PC-3 (cell line): ENCODE measurements around the gene ERMAP. TPM values are rescaled to one million over a fixed set of nuclear protein-coding genes. Genes with fewer than 3 reads are reported as not detected.

Source experiments
- ATAC-seq: fragments of 200-7000 bp; cut with Tn5 transposase; 2 replicates; pipeline ENCODE4 v1.9.1; 2020; ENCODE audit warnings: mild to moderate bottlenecking, moderate library complexity
- BruUV-seq: library from RNA; stranded (reverse); fragments of 400-500 nt; replicated peaks from 2 replicates; lab custom pipeline; 2021; lab: Mats Ljungman, UMichigan
- CTCF ChIA-PET: fragments of 300-600 bp; sonication (Branson Sonifier 250); formaldehyde crosslinking; loops from one replicate; lab custom pipeline; 2022; ENCODE audit warnings: antibody characterized with exemption; lab: Charles Lee
- POLR2A ChIA-PET: fragments of 300-600 bp; sonication (Branson Sonifier 250); formaldehyde crosslinking; loops from one replicate; lab custom pipeline; 2022; ENCODE audit warnings: antibody characterized with exemption; ENCODE audit not compliant: unreplicated experiment; lab: Charles Lee
- DNase-seq: peaks from one replicate; pipeline ENCODE4 v3.0.0-alpha.2; 2015
- H2AFZ ChIP-seq: fragments of 300-600 bp; sonication (generic); 2 replicates; pipeline ENCODE4 v1.6.0; 2016; ENCODE audit warnings: antibody characterized with exemption, low read length
- H3F3A ChIP-seq: fragments of 300-600 bp; sonication (generic); one replicate; pipeline ENCODE4 v1.6.0; 2017; ENCODE audit warnings: antibody characterized with exemption, low read length, control low read depth, mild to moderate bottlenecking; ENCODE audit not compliant: unreplicated experiment
- H3K27ac ChIP-seq: fragments of 300-600 bp; sonication (generic); 2 replicates; pipeline ENCODE4 v1.5.1; 2016; ENCODE audit warnings: mild to moderate bottlenecking, low read length
- H3K27me3 ChIP-seq: fragments of 300-600 bp; sonication (generic); 2 replicates; pipeline ENCODE4 v1.6.1; 2016; ENCODE audit warnings: low read length, mixed read lengths
- H3K36me3 ChIP-seq: fragments of 300-600 bp; sonication (generic); 2 replicates; pipeline ENCODE4 v1.6.1; 2016; ENCODE audit warnings: low read depth, mixed run types, low read length, mixed read lengths
- H3K4me1 ChIP-seq: fragments of 300-600 bp; sonication (generic); 2 replicates; pipeline ENCODE4 v1.5.1; 2016; ENCODE audit warnings: low read length; ENCODE audit not compliant: insufficient read depth
- H3K4me2 ChIP-seq: fragments of 300-600 bp; sonication (generic); 2 replicates; pipeline ENCODE4 v1.6.0; 2016; ENCODE audit warnings: low read length
- H3K4me3 ChIP-seq: fragments of 300-600 bp; sonication (generic); 2 replicates; pipeline ENCODE4 v1.5.1; 2016; ENCODE audit warnings: mild to moderate bottlenecking, low read length, mixed read lengths
- H3K79me2 ChIP-seq: fragments of 300-600 bp; sonication (generic); 2 replicates; pipeline ENCODE4 v1.6.1; 2017; ENCODE audit warnings: low read length, mixed read lengths
- H3K9ac ChIP-seq: fragments of 300-600 bp; sonication (generic); 2 replicates; pipeline ENCODE4 v1.6.0; 2016; ENCODE audit warnings: mild to moderate bottlenecking, low read length
- H3K9me2 ChIP-seq: fragments of 300-600 bp; sonication (generic); replicated peaks from 2 replicates; pipeline ENCODE4 v1.6.1; 2016; ENCODE audit warnings: mixed run types, low read length, mixed read lengths
- H3K9me3 ChIP-seq: fragments of 300-600 bp; sonication (generic); 2 replicates; pipeline ENCODE4 v1.6.1; 2016; ENCODE audit warnings: low read length, mixed read lengths
- H4K20me1 ChIP-seq: fragments of 300-600 bp; sonication (generic); 2 replicates; pipeline ENCODE4 v1.6.1; 2016; ENCODE audit warnings: low read length, mixed read lengths
- CTCF ChIP-seq: fragments of 300-600 bp; sonication (generic); conservative IDR thresholded peaks from 2 replicates; pipeline ENCODE4 v1.5.1; 2017; ENCODE audit warnings: antibody characterized with exemption, low read depth, mild to moderate bottlenecking, low read length
- EZH2 ChIP-seq: fragments of 300-600 bp; sonication (generic); IDR thresholded peaks from one replicate; pipeline ENCODE4 v1.6.1; 2017; ENCODE audit warnings: antibody characterized with exemption, mild to moderate bottlenecking, low read length; ENCODE audit not compliant: unreplicated experiment
- EZH2phosphoT487 ChIP-seq: fragments of 300-600 bp; sonication (generic); IDR thresholded peaks from 2 replicates; pipeline ENCODE4 v1.6.1; 2018; ENCODE audit warnings: mild to moderate bottlenecking, antibody characterized with exemption, low read length, borderline replicate concordance
- intact Hi-C: fragments of 100-400 bp; cut with micrococcal nuclease; formaldehyde crosslinking; loops from 2 replicates; pipeline ENCODE4 v1.9.0; 2023
- total RNA-seq: library from RNA; depleted of rRNA; stranded (reverse); fragments of >200 nt; gene quantifications from 2 replicates; pipeline ENCODE4 v1.2.3, GENCODE V29; 2014

ERMAP gene
- total RNA-seq, 1 experiment from 2014 or later, result 5.4 TPM

- no peaks in the 10 kb centered on the region for H3K9me3 ChIP-seq
- intact Hi-C loops, result no loop called here
- no peak overlapping the region for H3K4me3 ChIP-seq
- H3K4me1 ChIP-seq, result no peaks in the 10 kb centered on the region
- H3F3A ChIP-seq, result no peaks in the 10 kb centered on the region
- CTCF ChIA-PET, result no interaction called here
- BruUV-seq, result no TSS peak
- no peaks in the 10 kb centered on the region for H3K27me3 ChIP-seq
- H3K36me3 ChIP-seq, result peaks cover 3% of the 10 kb centered on the region; the same call in 1 of the 2 replicates
- POLR2A ChIA-PET, result no interaction called here
- H3K27ac ChIP-seq, result no peak overlapping the region
- H3K4me2 ChIP-seq, result no peak overlapping the region
- TF ChIP-seq EZH2 (no peak), EZH2phosphoT487 (no peak), CTCF (no peak)
- DNase-seq (no peak), ATAC-seq (no peak)
- no peaks in the 10 kb centered on the region for H3K9me2 ChIP-seq
- no peaks in the 10 kb centered on the region for H3K79me2 ChIP-seq
- H2AFZ ChIP-seq, result no peak overlapping the region
- no peaks in the 10 kb centered on the region for H4K20me1 ChIP-seq
- no peak overlapping the region for H3K9ac ChIP-seq
Observed at GRCh38 chr1:42788021-42788420, 28.9 kb upstream of the ERMAP start.

- Histone ChIP-seq H3K36me3 (no peaks in the 10 kb centered on the region), H3K4me2 (no peak overlapping the region), H3K4me1 (no peaks in the 10 kb centered on the region), H3K9me3 (no peaks in the 10 kb centered on the region), H3K9ac (no peak overlapping the region), H3K27me3 (no peaks in the 10 kb centered on the region), H3K79me2 (no peaks in the 10 kb centered on the region), H3K9me2 (no peaks in the 10 kb centered on the region), H3F3A (no peaks in the 10 kb centered on the region), H2AFZ (no peak overlapping the region), H3K27ac (no peak overlapping the region), H3K4me3 (no peak overlapping the region), H4K20me1 (no peaks in the 10 kb centered on the region)
- intact Hi-C loops, result no loop called here
- POLR2A ChIA-PET, result no interaction called here
- no peak for ATAC-seq
- TF ChIP-seq CTCF (no peak), EZH2phosphoT487 (no peak), EZH2 (no peak)
- CTCF ChIA-PET, result no interaction called here
- DNase-seq, result no peak
- no TSS peak for BruUV-seq
Observed at GRCh38 chr1:42793824-42794223, 23.1 kb upstream of the ERMAP start.

GRCh38 chr1:42797414-42797813, 19.5 kb upstream of the ERMAP start:
- DNase-seq (no peak), ATAC-seq (no peak)
- H3K4me1 ChIP-seq, result no peaks in the 10 kb centered on the region
- intact Hi-C loops, result no loop called here
- CTCF ChIA-PET, result no interaction called here
- no peak overlapping the region for H2AFZ ChIP-seq
- H3K4me2 ChIP-seq, result no peak overlapping the region
- H3K27me3 ChIP-seq, result no peaks in the 10 kb centered on the region
- no peak overlapping the region for H3K9ac ChIP-seq
- BruUV-seq, result no TSS peak
- no peak for TF ChIP-seq CTCF
- no peak overlapping the region for H3K27ac ChIP-seq
- no peak overlapping the region for H3K4me3 ChIP-seq
- no peaks in the 10 kb centered on the region for H3K9me3 ChIP-seq
- POLR2A ChIA-PET, result no interaction called here
- H3K9me2 ChIP-seq, result no peaks in the 10 kb centered on the region
- H3K79me2 ChIP-seq, result no peaks in the 10 kb centered on the region
- no peaks in the 10 kb centered on the region for H3F3A ChIP-seq
- no peaks in the 10 kb centered on the region for H3K36me3 ChIP-seq
- no peaks in the 10 kb centered on the region for H4K20me1 ChIP-seq
